Thyroid gland (tissue), 4 donors: ENCODE data around the gene ILKAP. TPM values are rescaled to one million over a fixed set of nuclear protein-coding genes. Genes with fewer than 3 reads are reported as not detected.

Experiments used
- DNase-seq, 2 donors: peaks; one replicate each; pipeline ENCODE4 v3.0.0-alpha.2; 2019
- H3K27ac ChIP-seq, 3 donors: fragments of 200-600 bp; sonication (generic); 1 replicate in 2 of 3; 2 replicates in 1 of 3; pipeline ENCODE4 v1.5.1; 2016 to 2019; ENCODE audit warnings: mild to moderate bottlenecking in 1 of 3, moderate library complexity in 1 of 3
- H3K27me3 ChIP-seq: fragments of 200-600 bp; sonication (generic); one replicate; pipeline ENCODE4 v1.5.1; 2019
- H3K36me3 ChIP-seq, 2 donors: fragments of 200-600 bp; sonication (generic); one replicate each; pipeline ENCODE4 v1.5.1; 2016 to 2019
- H3K4me1 ChIP-seq, 2 donors: fragments of 200-600 bp; sonication (generic); one replicate each; pipeline ENCODE4 v1.5.1; 2017 to 2019
- H3K4me3 ChIP-seq, 3 donors: fragments of 200-600 bp; sonication (generic); replicated peaks in 1 of 3; 1 replicate in 2 of 3; 2 replicates in 1 of 3; pipeline ENCODE4 v1.5.1; 2016; ENCODE audit warnings: mild to moderate bottlenecking in 1 of 3
- H3K9me3 ChIP-seq: fragments of 200-600 bp; sonication (generic); one replicate; pipeline ENCODE4 v1.5.1; 2017
- POLR2A ChIP-seq, 2 donors: fragments of 450-650 bp; IDR thresholded peaks; one replicate each; pipeline ENCODE4 v1.6.1; 2017; ENCODE audit warnings: antibody characterized with exemption in 2 of 2, mild to moderate bottlenecking in 2 of 2, moderate library complexity in 1 of 2
- WGBS, 2 donors: methylation state at CpG; one replicate each; pipeline ENCODE4 v1.1.5; 2017; 5-methylcytosine and 5-hydroxymethylcytosine counted together
- intact Hi-C: fragments of 100-400 bp; cut with DNase I; formaldehyde crosslinking; loops from one replicate; pipeline ENCODE4 v1.15.1; 2023
- total RNA-seq, 4 donors: library from RNA; depleted of rRNA; stranded (reverse); fragments of >200 nt; gene quantifications; one replicate each; pipeline ENCODE4 v1.2.3, GENCODE V29; 2016
- TF ChIP-seq, protein P1 (sequence below), 6 experiments: fragments of 200-600 bp in 3 of 6; fragments of 450-650 bp in 3 of 6; sonication (generic) in 3 of 6; IDR thresholded peaks; one replicate each; pipeline ENCODE4 v1.5.1; 2016 to 2019; ENCODE audit warnings: antibody characterized with exemption in 6 of 6, mild to moderate bottlenecking in 2 of 6, inconsistent platforms in 1 of 6, moderate library complexity in 1 of 6

ILKAP gene
- total RNA-seq, 4 donors from 2014 or later: 33.4 to 52.0 (median 41.0) TPM

DNA sequence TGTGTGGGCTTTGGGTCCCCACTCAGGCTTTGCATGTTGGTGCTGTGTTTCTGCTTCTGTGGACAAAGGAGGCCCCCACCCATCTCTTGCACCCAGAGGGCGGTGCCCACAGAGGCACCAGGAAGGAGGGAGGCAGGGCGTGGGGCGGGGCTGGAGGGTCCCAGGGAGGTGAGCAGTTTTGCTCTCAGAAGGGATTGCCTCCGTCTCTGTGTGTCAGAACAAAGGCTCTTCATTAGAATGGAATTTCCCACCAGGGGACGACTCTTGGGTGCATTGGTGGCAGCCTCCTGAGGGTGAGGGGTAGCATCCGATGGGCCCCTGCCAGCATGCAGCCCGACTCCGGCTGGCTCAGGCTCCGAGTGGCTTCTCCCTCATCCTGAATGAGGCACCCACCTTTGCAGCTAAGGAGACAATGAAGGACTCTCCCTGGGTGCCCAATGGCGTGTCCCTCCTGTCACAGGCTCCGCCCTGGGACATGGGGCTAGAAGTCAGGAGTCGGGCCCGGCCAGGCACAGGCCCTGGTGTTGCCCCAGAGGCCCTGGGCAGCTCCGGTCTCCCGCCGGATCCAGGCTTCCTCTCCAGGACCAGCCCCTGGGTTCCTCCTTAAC is 51.8 kb downstream of the ILKAP start:
- no peak overlapping the region for H3K27ac ChIP-seq
- peaks cover 7 to 19% of the 10 kb centered on the region in 2 donors for H3K4me1 ChIP-seq
- H3K27me3 ChIP-seq: no peaks in the 10 kb centered on the region
- H3K36me3 ChIP-seq: no peaks in the 10 kb centered on the region
- TF ChIP-seq, protein P1, sequence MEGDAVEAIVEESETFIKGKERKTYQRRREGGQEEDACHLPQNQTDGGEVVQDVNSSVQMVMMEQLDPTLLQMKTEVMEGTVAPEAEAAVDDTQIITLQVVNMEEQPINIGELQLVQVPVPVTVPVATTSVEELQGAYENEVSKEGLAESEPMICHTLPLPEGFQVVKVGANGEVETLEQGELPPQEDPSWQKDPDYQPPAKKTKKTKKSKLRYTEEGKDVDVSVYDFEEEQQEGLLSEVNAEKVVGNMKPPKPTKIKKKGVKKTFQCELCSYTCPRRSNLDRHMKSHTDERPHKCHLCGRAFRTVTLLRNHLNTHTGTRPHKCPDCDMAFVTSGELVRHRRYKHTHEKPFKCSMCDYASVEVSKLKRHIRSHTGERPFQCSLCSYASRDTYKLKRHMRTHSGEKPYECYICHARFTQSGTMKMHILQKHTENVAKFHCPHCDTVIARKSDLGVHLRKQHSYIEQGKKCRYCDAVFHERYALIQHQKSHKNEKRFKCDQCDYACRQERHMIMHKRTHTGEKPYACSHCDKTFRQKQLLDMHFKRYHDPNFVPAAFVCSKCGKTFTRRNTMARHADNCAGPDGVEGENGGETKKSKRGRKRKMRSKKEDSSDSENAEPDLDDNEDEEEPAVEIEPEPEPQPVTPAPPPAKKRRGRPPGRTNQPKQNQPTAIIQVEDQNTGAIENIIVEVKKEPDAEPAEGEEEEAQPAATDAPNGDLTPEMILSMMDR (IDR thresholded peaks at IDR 0.05): no peak
- no peak for TF ChIP-seq POLR2A (IDR thresholded peaks at IDR 0.05)
- H3K9me3 ChIP-seq: no peaks in the 10 kb centered on the region
- H3K4me3 ChIP-seq: no peak overlapping the region
- DNase-seq: no peak
- 92 to 93% methylated on average over 10 to 13 of the region's 16 CpGs for WGBS, 2 donors
- intact Hi-C loops: no loop called here

DNA sequence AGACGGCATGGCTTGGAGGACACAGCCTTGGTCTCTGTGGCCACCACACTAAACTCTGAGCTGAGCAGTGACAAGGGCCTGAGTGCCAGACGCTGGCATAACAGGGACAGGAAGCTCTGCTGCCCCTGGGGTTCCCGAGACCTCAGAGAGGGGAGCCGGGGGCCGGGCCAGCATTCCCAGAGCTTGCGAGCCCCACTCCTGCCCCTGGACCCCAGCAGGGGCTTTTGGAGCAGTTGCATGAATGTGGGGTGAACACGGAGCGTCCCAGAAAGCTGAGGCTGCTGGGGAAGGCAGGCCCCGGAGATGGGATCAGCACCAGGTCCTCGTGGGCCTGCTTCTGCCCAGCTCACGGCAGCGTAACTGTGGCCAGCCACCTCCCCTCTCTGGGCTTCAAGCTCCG is 52.3 kb downstream of the ILKAP start:
- intact Hi-C loops: no loop called here
- no peaks in the 10 kb centered on the region for H3K36me3 ChIP-seq
- peaks cover 7 to 24% of the 10 kb centered on the region in 2 donors for H3K4me1 ChIP-seq
- TF ChIP-seq, protein P1 (IDR thresholded peaks at IDR 0.05): no peak
- TF ChIP-seq POLR2A (IDR thresholded peaks at IDR 0.05): no peak
- H3K27me3 ChIP-seq: no peaks in the 10 kb centered on the region
- H3K9me3 ChIP-seq: no peaks in the 10 kb centered on the region
- no peak overlapping the region for H3K4me3 ChIP-seq
- no peak overlapping the region for H3K27ac ChIP-seq
- DNase-seq: no peak
- WGBS, 2 donors: 89 to 93% methylated on average over 4 to 13 of the region's 13 CpGs

DNA sequence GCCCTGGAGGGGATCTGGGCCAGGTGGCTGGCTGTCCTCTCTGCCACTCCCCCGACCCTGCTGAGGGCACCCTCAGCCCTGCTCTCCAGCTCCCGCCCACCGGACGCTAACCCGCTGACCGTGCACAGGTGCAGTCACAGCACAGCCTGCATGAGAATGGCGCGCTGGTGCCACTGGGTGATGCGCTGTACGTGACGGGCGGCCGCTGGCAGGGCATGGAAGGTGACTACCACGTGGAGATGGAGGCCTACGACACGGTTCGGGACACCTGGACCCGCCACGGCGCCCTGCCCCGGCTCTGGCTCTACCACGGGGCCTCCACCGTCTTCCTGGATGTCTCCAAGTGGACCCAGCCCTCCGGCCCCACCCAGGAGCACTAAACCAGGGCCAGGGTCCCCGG is 52.8 kb downstream of the ILKAP start:
- Histone ChIP-seq H3K27me3 (no peaks in the 10 kb centered on the region), H3K4me3 (no peak overlapping the region), H3K27ac (no peak overlapping the region), H3K9me3 (no peaks in the 10 kb centered on the region), H3K4me1 (peaks cover 7 to 23% of the 10 kb centered on the region in 2 donors), H3K36me3 (no peaks in the 10 kb centered on the region)
- intact Hi-C loops: no loop called here
- 84 to 96% methylated on average over 4 to 25 of the region's 25 CpGs for WGBS, 2 donors
- no peak for DNase-seq
- TF ChIP-seq, protein P1 (IDR thresholded peaks at IDR 0.05): no peak
- TF ChIP-seq POLR2A (IDR thresholded peaks at IDR 0.05): no peak

DNA sequence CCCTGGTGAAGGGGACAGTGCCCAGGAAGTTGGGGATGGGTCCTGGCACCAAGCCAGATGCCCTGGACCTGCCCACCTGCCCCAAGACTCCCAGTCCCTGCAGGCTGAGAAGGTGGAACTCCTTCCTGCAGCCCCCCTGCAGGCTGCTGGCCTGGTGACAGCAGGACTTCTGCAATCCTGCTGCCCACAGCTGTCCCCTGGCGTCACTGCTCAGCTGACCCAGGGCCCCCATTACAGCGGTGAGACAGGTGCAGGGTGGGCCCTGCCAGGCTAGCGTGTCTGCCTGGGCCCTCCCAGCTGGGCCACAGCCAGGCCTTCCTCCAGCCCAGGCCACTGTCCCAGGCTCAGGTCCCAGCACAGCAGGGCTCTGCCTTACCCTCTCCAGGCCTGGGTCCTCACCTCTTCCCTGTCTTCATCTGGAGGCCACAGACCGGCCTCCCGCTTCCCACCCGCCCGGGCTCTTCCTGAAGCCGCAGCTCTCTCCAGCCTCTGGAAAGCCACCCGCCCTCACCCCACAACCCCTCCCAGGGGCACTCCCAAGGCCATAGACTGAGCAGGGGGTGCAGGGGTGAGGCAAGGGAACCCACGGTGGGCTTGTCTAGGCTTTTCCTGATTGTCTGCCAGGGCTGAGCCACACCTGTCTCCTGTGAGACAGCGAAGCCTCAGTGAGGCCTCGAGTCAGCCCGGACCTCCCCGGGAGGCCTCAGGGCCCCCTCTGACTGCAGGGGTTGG is 53.5 kb downstream of the ILKAP start:
- WGBS, 2 donors: 79 to 81% methylated on average over 11 to 12 of the region's 14 CpGs
- H3K4me3 ChIP-seq: no peak overlapping the region
- no peaks in the 10 kb centered on the region for H3K36me3 ChIP-seq
- no peak for DNase-seq
- peaks cover 7 to 16% of the 10 kb centered on the region in 2 donors for H3K4me1 ChIP-seq
- intact Hi-C loops: no loop called here
- TF ChIP-seq POLR2A (IDR thresholded peaks at IDR 0.05): no peak
- TF ChIP-seq, protein P1 (IDR thresholded peaks at IDR 0.05): no peak
- no peaks in the 10 kb centered on the region for H3K9me3 ChIP-seq
- no peaks in the 10 kb centered on the region for H3K27me3 ChIP-seq
- no peak overlapping the region for H3K27ac ChIP-seq

DNA sequence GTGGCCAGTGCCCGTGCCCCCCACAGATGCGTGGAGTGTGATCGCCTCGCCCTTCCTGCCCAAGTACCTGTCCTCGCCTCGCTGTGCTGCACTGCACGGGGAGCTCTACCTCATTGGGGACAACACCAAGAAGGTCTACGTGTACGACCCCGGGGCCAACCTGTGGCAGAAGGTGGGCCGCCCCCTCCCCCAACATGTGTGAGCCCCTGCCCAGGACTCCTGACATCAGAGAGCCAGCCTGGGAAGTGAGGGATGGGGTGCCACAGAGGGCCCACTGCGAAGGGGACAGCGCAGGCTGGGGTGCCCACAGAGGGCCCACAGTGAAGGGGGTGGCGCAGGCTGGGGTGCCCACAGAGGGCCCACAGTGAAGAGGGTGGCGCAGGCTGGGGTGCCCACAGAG is 54.5 kb downstream of the ILKAP start:
- intact Hi-C loops: no loop called here
- DNase-seq: no peak
- Histone ChIP-seq H3K27me3 (no peaks in the 10 kb centered on the region), H3K4me1 (peaks cover 7 to 16% of the 10 kb centered on the region in 2 donors), H3K9me3 (no peaks in the 10 kb centered on the region), H3K36me3 (no peaks in the 10 kb centered on the region), H3K27ac (no peak overlapping the region), H3K4me3 (no peak overlapping the region)
- no peak for TF ChIP-seq POLR2A (IDR thresholded peaks at IDR 0.05)
- TF ChIP-seq, protein P1 (IDR thresholded peaks at IDR 0.05): no peak
- 96 to 97% methylated on average over 9 to 13 of the region's 15 CpGs for WGBS, 2 donors
